H1 (cell line): Measurements from ENCODE around the gene PRR29. TPM values are rescaled to one million over a fixed set of nuclear protein-coding genes. Genes with fewer than 3 reads are reported as not detected.

Source experiments
- CTCF ChIA-PET: fragments of 300-600 bp; sonication (Branson Sonifier 250); formaldehyde crosslinking; loops from one replicate; lab custom pipeline; 2021; ENCODE audit not compliant: partially characterized antibody; lab: Charles Lee
- POLR2A ChIA-PET: fragments of 300-600 bp; sonication (Branson Sonifier 250); formaldehyde crosslinking; loops from one replicate; lab custom pipeline; 2021; ENCODE audit warnings: inconsistent platforms; ENCODE audit not compliant: partially characterized antibody; lab: Charles Lee
- DNase-seq, 2 experiments: peaks; one replicate each; pipeline versions ENCODE4 v3.0.0 to v3.0.0-alpha.2; 2010 to 2022; ENCODE audit warnings: low spot score in 2 of 2, low read depth in 1 of 2, mixed read lengths in 1 of 2
- FAIRE-seq: peaks from 2 replicates; lab custom pipeline; 2011; peaks lifted over from hg19 to GRCh38; lab: Jason Lieb, UNC
- H2AFZ ChIP-seq: 2 replicates; pipeline ENCODE4 v1.8.1; 2012; ENCODE audit warnings: low read length, inconsistent platforms
- H2AK5ac ChIP-seq: 2 replicates; pipeline ENCODE4 v1.6.1; 2013; ENCODE audit warnings: low read depth, low read length
- H2BK120ac ChIP-seq: replicated peaks from 2 replicates; pipeline ENCODE3; 2013; ENCODE audit warnings: low read depth, low read length, inconsistent platforms
- H2BK12ac ChIP-seq: 2 replicates; pipeline ENCODE4 v1.6.1; 2013; ENCODE audit warnings: low read depth, low read length
- H2BK15ac ChIP-seq: 2 replicates; pipeline ENCODE4 v1.6.1; 2013; ENCODE audit warnings: low read length
- H2BK20ac ChIP-seq: 2 replicates; pipeline ENCODE4 v1.6.1; 2013; ENCODE audit warnings: low read length
- H2BK5ac ChIP-seq: 2 replicates; pipeline ENCODE4 v1.6.1; 2013; ENCODE audit warnings: low read depth, low read length
- H3K14ac ChIP-seq: 2 replicates; pipeline ENCODE4 v1.6.1; 2013; ENCODE audit warnings: inconsistent platforms; ENCODE audit not compliant: insufficient read length
- H3K18ac ChIP-seq: 2 replicates; pipeline ENCODE4 v1.6.1; 2013; ENCODE audit warnings: low read length; ENCODE audit errors: extremely low read depth
- H3K23ac ChIP-seq: 2 replicates; pipeline ENCODE4 v1.6.1; 2013; ENCODE audit warnings: inconsistent platforms; ENCODE audit not compliant: insufficient read length
- H3K23me2 ChIP-seq: 2 replicates; pipeline ENCODE4 v1.6.1; 2013; ENCODE audit warnings: low read depth, low read length
- H3K27ac ChIP-seq: 2 replicates; pipeline ENCODE4 v1.6.1; 2011; ENCODE audit warnings: low read depth, low read length, inconsistent platforms
- H3K27me3 ChIP-seq, 4 experiments: replicated peaks in 1 of 4; 1 replicate in 1 of 4; 2 replicates in 3 of 4; pipeline versions ENCODE4 v1.6.1 to v1.8.1; 2011 to 2013; ENCODE audit warnings: low read length in 3 of 4, mild to moderate bottlenecking in 3 of 4, inconsistent platforms in 2 of 4, mixed read lengths in 2 of 4, moderate library complexity in 1 of 4; ENCODE audit not compliant: control insufficient read depth in 3 of 4, insufficient read depth in 3 of 4; ENCODE audit errors: extremely low read depth in 1 of 4
- H3K36me3 ChIP-seq, 4 experiments: 2 replicates each; pipeline versions ENCODE4 v1.6.1 to v1.8.1; 2011 to 2013; ENCODE audit warnings: mild to moderate bottlenecking in 4 of 4, low read length in 3 of 4, moderate library complexity in 2 of 4, control low read depth in 1 of 4, inconsistent platforms in 1 of 4; ENCODE audit not compliant: insufficient read depth in 4 of 4, control insufficient read depth in 2 of 4
- H3K4ac ChIP-seq: replicated peaks from 2 replicates; pipeline ENCODE3; 2013; ENCODE audit warnings: low read length, low read depth, mixed read lengths, inconsistent platforms; ENCODE audit not compliant: insufficient read length
- H3K4me1 ChIP-seq, 4 experiments: replicated peaks in 1 of 4; 1 replicate in 1 of 4; 2 replicates in 3 of 4; pipeline versions ENCODE4 v1.6.1 to v1.8.1; 2011 to 2013; ENCODE audit warnings: low read length in 3 of 4, inconsistent platforms in 2 of 4, mixed read lengths in 1 of 4; ENCODE audit not compliant: insufficient read depth in 4 of 4, control insufficient read depth in 3 of 4
- H3K4me2 ChIP-seq, 2 experiments: 2 replicates each; pipeline versions ENCODE4 v1.6.1 to v1.8.1; 2011 to 2013; ENCODE audit warnings: low read depth in 2 of 2, low read length in 2 of 2, control low read depth in 1 of 2, inconsistent platforms in 1 of 2, mild to moderate bottlenecking in 1 of 2; ENCODE audit not compliant: insufficient read depth in 1 of 2
- H3K4me3 ChIP-seq, 4 experiments: fragments of 200-600, 300-600 bp in 1 of 4; sonication (generic), shearing (Covaris generic), sonication (Bioruptor Twin) in 1 of 4; 2 replicates each; pipeline versions ENCODE4 v1.5.1 to v1.8.1; 2011 to 2016; ENCODE audit warnings: low read length in 4 of 4, low read depth in 3 of 4, control low read depth in 2 of 4, inconsistent platforms in 2 of 4, mild to moderate bottlenecking in 2 of 4, mixed read lengths in 1 of 4, moderate library complexity in 1 of 4; ENCODE audit not compliant: insufficient read depth in 2 of 4; ENCODE audit errors: extremely low read depth in 1 of 4
- H3K56ac ChIP-seq: replicated peaks from 2 replicates; pipeline ENCODE3; 2013; ENCODE audit warnings: low read depth, mild to moderate bottlenecking, mixed read lengths, low read length, inconsistent platforms; ENCODE audit not compliant: insufficient read length
- H3K79me1 ChIP-seq: 2 replicates; pipeline ENCODE4 v1.6.1; 2013; ENCODE audit warnings: low read depth, low read length, control low read depth
- H3K79me2 ChIP-seq, 2 experiments: 2 replicates each; pipeline versions ENCODE4 v1.6.1 to v1.8.1; 2012 to 2013; ENCODE audit warnings: low read length in 2 of 2, mild to moderate bottlenecking in 2 of 2, inconsistent platforms in 1 of 2; ENCODE audit not compliant: insufficient read depth in 2 of 2, control insufficient read depth in 1 of 2
- H3K9ac ChIP-seq, 4 experiments: replicated peaks in 1 of 4; 1 replicate in 1 of 4; 2 replicates in 3 of 4; pipeline versions ENCODE4 v1.6.1 to v1.8.1; 2011 to 2013; ENCODE audit warnings: low read depth in 3 of 4, low read length in 3 of 4, control low read depth in 2 of 4, mild to moderate bottlenecking in 2 of 4, moderate library complexity in 2 of 4, inconsistent platforms in 1 of 4; ENCODE audit errors: extremely low read depth in 1 of 4
- H3K9me3 ChIP-seq, 2 experiments: 2 replicates each; pipeline versions ENCODE4 v1.6.1 to v1.8.1; 2012 to 2013; ENCODE audit warnings: mild to moderate bottlenecking in 2 of 2, moderate library complexity in 2 of 2, control low read depth in 1 of 2, inconsistent platforms in 1 of 2, low read depth in 1 of 2, low read length in 1 of 2, mixed read lengths in 1 of 2; ENCODE audit not compliant: insufficient read depth in 2 of 2
- H4K20me1 ChIP-seq, 2 experiments: replicated peaks in 1 of 2; 2 replicates each; pipeline versions ENCODE3 to v1.8.1; 2011 to 2013; ENCODE audit warnings: inconsistent platforms in 2 of 2, low read length in 2 of 2, mild to moderate bottlenecking in 1 of 2; ENCODE audit not compliant: insufficient read depth in 2 of 2, control insufficient read depth in 1 of 2
- H4K5ac ChIP-seq: 2 replicates; pipeline ENCODE4 v1.6.1; 2013; ENCODE audit warnings: low read length, low read depth, mixed read lengths, inconsistent platforms; ENCODE audit not compliant: insufficient read length
- H4K8ac ChIP-seq: 2 replicates; pipeline ENCODE4 v1.8.0; 2013; ENCODE audit warnings: mild to moderate bottlenecking, moderate library complexity, low read length, inconsistent platforms; ENCODE audit not compliant: insufficient read depth; ENCODE audit errors: extremely low read depth
- H4K91ac ChIP-seq: replicated peaks from 2 replicates; pipeline ENCODE3; 2013; ENCODE audit warnings: low read length, mixed read lengths, inconsistent platforms; ENCODE audit not compliant: insufficient read length
- CEBPB ChIP-seq: IDR thresholded peaks from 2 replicates; pipeline ENCODE4 v1.6.1; 2012; ENCODE audit warnings: low read depth, low read length
- JUN ChIP-seq: IDR thresholded peaks from 2 replicates; pipeline ENCODE4 v1.6.1; 2011; ENCODE audit warnings: low read depth, mild to moderate bottlenecking, improper control_type of control experiment, low read length
- SIN3A ChIP-seq, 2 experiments: IDR thresholded peaks in 1 of 2; conservative IDR thresholded peaks in 1 of 2; 2 replicates each; pipeline ENCODE4 v1.6.1; 2011 to 2012; ENCODE audit warnings: low read length in 2 of 2, improper control_type of control experiment in 1 of 2, low read depth in 1 of 2, mild to moderate bottlenecking in 1 of 2
- whole genome bisulfite sequencing, 2 experiments: shearing (Covaris generic) in 1 of 2; methylation state at CpG; one replicate each; pipeline versions ENCODE4 v1.1.6 to v1.1.7; 2013 to 2015; ENCODE audit warnings: low lambda C conversion rate in 2 of 2, mixed read lengths in 2 of 2, inconsistent platforms in 1 of 2, low coverage in 1 of 2, missing lambda C conversion rate in 1 of 2; ENCODE audit not compliant: insufficient replicate concordance in 2 of 2, insufficient coverage in 1 of 2, insufficient read length in 1 of 2; ENCODE audit errors: extremely low coverage in 1 of 2, missing lambda C conversion rate in 1 of 2; 5-methylcytosine and 5-hydroxymethylcytosine counted together
- polyA plus RNA-seq, 7 experiments: library from polyadenylated mRNA; depleted of rRNA in 3 of 7; stranded (reverse) in 5 of 7; unstranded in 2 of 7; fragments of >200 nt in 5 of 7; fragments of 200-250 nt in 2 of 7; gene quantifications; 1 replicate in 5 of 7; 2 replicates in 1 of 7; 4 replicates in 1 of 7; pipeline versions ENCODE4 v1.2.1 to v1.2.3, GENCODE V29; 2011 to 2013; ENCODE audit warnings: missing spikeins in 2 of 7, mixed read lengths in 2 of 7
- total RNA-seq: library from RNA; stranded (reverse); fragmentation: NEBNext Ultra II Directional; extraction: Animal tissue kit (Norgen Biotek cat#: 25700); gene quantifications from 2 replicates; pipeline ENCODE4 v1.2.1, GENCODE V29; 2021
- TF ChIP-seq, protein P1 (sequence below): IDR thresholded peaks from 2 replicates; pipeline ENCODE4 v1.6.1; 2012; ENCODE audit warnings: inconsistent platforms
- TF ChIP-seq, protein P2 (sequence below): IDR thresholded peaks from 2 replicates; pipeline ENCODE4 v1.6.1; 2012; ENCODE audit warnings: inconsistent platforms

The PRR29 gene
- total and polyA plus RNA-seq, 2 of the 8 experiments (the other 6 are each of a cell fraction or from before 2014, with no cell fraction given) = 0.67 to 0.83 TPM

DNA sequence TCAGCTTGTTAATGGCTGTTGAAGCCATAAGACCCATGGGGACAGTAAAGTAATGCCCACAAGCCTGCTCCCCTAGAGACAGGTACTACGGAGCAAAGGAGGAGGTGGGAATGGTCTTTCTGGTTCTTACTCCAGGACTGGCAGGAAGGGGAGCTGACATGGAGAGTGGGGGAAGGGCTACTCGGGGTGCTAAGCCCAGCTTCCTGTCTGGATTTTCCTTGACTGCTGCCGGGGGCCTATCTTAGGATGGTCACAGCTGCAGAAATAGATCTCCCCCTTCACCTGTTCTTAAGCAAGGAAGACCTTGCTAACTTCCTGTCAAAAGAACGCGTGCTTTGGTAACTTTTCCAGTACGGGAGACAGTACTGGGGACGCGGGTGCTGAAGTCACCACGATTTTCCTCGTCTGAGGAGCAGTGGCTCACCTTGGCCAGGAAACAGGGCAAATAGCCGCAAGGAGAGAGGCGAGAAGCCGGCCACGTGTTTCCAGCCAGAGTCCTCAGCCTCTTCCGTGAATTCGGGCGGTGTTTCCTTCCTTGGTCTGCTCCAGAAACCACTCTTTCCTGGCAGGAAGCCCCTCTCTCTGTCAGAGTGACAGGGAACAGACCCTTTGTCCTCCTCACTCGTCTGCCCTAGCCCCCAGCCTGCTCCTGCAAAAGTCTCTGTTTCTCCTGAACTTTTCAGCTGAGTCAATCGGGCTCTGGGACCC, 656 bp upstream of the PRR29 start:
- H3K18ac ChIP-seq = peak overlapping the region; percentile 57
- H3K79me2 ChIP-seq = no peaks in the 10 kb centered on the region
- TF ChIP-seq SIN3A (conservative IDR thresholded peaks at IDR 0.05 in 1 of 2, IDR thresholded peaks at IDR 0.05 in 1 of 2; ENCODE audit: low read depth in 1 of 2, low read length in 2 of 2) (0 out of 4 replicates have a peak, but pooled peaks of 1 of the 2 experiments have one; percentile 22), JUN (no peak), CEBPB (no peak)
- TF ChIP-seq, protein P1, sequence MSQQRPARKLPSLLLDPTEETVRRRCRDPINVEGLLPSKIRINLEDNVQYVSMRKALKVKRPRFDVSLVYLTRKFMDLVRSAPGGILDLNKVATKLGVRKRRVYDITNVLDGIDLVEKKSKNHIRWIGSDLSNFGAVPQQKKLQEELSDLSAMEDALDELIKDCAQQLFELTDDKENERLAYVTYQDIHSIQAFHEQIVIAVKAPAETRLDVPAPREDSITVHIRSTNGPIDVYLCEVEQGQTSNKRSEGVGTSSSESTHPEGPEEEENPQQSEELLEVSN = peak; percentile 49; the same call in 1 of the 2 replicates
- TF ChIP-seq, protein P2, sequence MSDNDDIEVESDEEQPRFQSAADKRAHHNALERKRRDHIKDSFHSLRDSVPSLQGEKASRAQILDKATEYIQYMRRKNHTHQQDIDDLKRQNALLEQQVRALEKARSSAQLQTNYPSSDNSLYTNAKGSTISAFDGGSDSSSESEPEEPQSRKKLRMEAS = peak; percentile 59
- TF ChIP-seq, all 59 proteins: peak for 3
- DNase-seq = no peak
- no peak overlapping the region for H3K4ac ChIP-seq
- H2BK120ac ChIP-seq = no peak overlapping the region
- no peak overlapping the region for H3K27ac ChIP-seq
- ChIA-PET POLR2A (interaction anchor here (1.0 to 1.4 kb wide), 4 partner anchors 9 to 149 kb away, joined by 3 read pairs; partner anchors contain the start of gene ERN1), CTCF (interaction anchor here (1.1 to 4.9 kb wide), 11 partner anchors 9 to 138 kb away, joined by 3 to 25 read pairs (median 4); partner anchors contain the start of genes CSHL1 and GH1)
- H3K36me3 ChIP-seq = no peaks in the 10 kb centered on the region
- H3K79me1 ChIP-seq = no peaks in the 10 kb centered on the region
- H3K4me3 ChIP-seq = peak overlapping the region; percentile 62 to 87 (median 76)
- H4K8ac ChIP-seq = no peak overlapping the region
- 13% methylated on average over 19 of the region's 19 CpGs; no CpG with 5 or more reads in 1 of the 2 experiments for WGBS, 2 experiments
- H3K23me2 ChIP-seq = peaks cover 12% of the 10 kb centered on the region; the same call in 1 of the 2 replicates
- peak overlapping the region; percentile 89; the same call in 1 of the 2 replicates for H2BK15ac ChIP-seq
- H3K9ac ChIP-seq = no peak overlapping the region
- peak overlapping the region; percentile 99 for H2AFZ ChIP-seq
- peaks cover 0 to 28% (median 16%) of the 10 kb centered on the region in 4 experiments; a peak in 5 of 7 replicates for H3K27me3 ChIP-seq
- peak overlapping the region; percentile 87 to 95 for H3K4me2 ChIP-seq
- peaks cover 0 to 5% of the 10 kb centered on the region in 2 experiments for H4K20me1 ChIP-seq
- H2BK5ac ChIP-seq = no peak overlapping the region; the same call in 1 of the 2 replicates
- H2AK5ac ChIP-seq = no peak overlapping the region
- H2BK20ac ChIP-seq = no peak overlapping the region
- H4K91ac ChIP-seq = no peak overlapping the region
- H3K23ac ChIP-seq = no peak overlapping the region
- H2BK12ac ChIP-seq = no peak overlapping the region
- no peak overlapping the region for H4K5ac ChIP-seq
- H3K14ac ChIP-seq = no peak overlapping the region
- FAIRE-seq = no peak
- H3K56ac ChIP-seq = no peak overlapping the region
- peaks cover 3 to 14% (median 6%) of the 10 kb centered on the region in 4 experiments for H3K4me1 ChIP-seq
- H3K9me3 ChIP-seq = no peaks in the 10 kb centered on the region
